Stimulated activated naive CD8-positive, alpha-beta T cell treated with anti-CD3 and anti-CD28 coated beads, Interleukin-15, amount 100 ng/mL, for 72 hours (primary cell): ENCODE measurements around the gene CCNY.

Experiments
- ATAC-seq: fragments of 150-1000 bp; cut with Tn5 transposase; 2 replicates; pipeline ENCODE4 v1.10.0; 2021; ENCODE audit warnings: mild to moderate bottlenecking, moderate library complexity
- DNase-seq, 2 donors: peaks; one replicate each; pipeline ENCODE4 v3.0.0; 2021 to 2022
- H3K27ac Mint-ChIP-seq, 2 donors: one replicate each; pipeline ENCODE4 v1.8.0; 2022; ENCODE audit warnings: mild to moderate bottlenecking in 2 of 2, mixed read lengths in 2 of 2, moderate library complexity in 2 of 2
- H3K27me3 Mint-ChIP-seq: one replicate; pipeline ENCODE4 v1.8.0; 2022; ENCODE audit warnings: mixed read lengths
- H3K4me1 Mint-ChIP-seq: one replicate; pipeline ENCODE4 v1.8.0; 2022; ENCODE audit warnings: mild to moderate bottlenecking, mixed read lengths
- H3K4me3 Mint-ChIP-seq, 2 donors: one replicate each; pipeline ENCODE4 v1.8.0; 2022; ENCODE audit warnings: mild to moderate bottlenecking in 2 of 2, mixed read lengths in 2 of 2, moderate library complexity in 1 of 2
- H3K9me3 Mint-ChIP-seq, 2 donors: one replicate each; pipeline ENCODE4 v1.8.0; 2022; ENCODE audit warnings: mixed read lengths in 2 of 2

CCNY gene

DNA sequence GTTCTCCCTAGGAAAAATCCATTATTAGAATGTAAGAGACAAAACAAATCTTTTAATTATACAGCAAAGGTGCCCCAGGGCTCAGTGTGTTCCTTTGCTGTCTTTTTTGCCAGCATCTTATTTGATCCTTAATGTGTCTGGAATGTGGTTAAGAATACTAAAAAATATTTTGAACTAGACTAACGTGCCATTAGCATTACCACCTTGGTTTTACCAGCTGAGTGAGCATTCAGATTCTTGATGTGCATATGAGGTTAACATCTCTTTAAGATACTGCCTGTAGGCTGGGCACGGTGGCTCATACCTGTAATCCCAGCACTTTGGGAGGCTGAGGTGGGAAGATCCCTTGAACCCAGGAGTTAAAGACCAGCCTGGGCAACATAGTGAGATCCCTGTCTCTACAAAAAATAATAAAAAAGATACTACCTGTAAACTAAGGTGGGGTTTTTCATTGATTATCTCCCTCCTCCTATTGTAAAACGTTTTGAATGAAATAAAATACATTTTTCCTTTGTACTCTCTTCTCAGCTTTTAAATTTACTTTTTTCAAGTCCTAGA, 96.6 kb downstream of the CCNY start:
- Mint-ChIP-seq H3K27ac (no peak overlapping the region), H3K27me3 (no peaks in the 10 kb centered on the region), H3K4me1 (peaks cover 55% of the 10 kb centered on the region), H3K9me3 (peaks cover 0 to 17% of the 10 kb centered on the region in 2 donors), H3K4me3 (no peak overlapping the region)
- DNase-seq, result no peak
- no peak for ATAC-seq

GRCh38 chr10:35433851-35434426, 97.6 kb downstream of the CCNY start:
- Mint-ChIP-seq H3K4me1 (peaks cover 45% of the 10 kb centered on the region), H3K4me3 (peak overlapping the region; percentile 25 to 52), H3K27ac (peak overlapping the region in 1 of 2 donors; percentile 49), H3K27me3 (no peaks in the 10 kb centered on the region), H3K9me3 (peaks cover 6 to 24% of the 10 kb centered on the region in 2 donors)
- DNase-seq (no peak), ATAC-seq (peak; percentile 68)

GRCh38 chr10:35434533-35434932, 98.2 kb downstream of the CCNY start:
- peak overlapping the region in 1 of 2 donors; percentile 52 for H3K4me3 Mint-ChIP-seq
- H3K9me3 Mint-ChIP-seq, result peaks cover 12 to 30% of the 10 kb centered on the region in 2 donors
- H3K4me1 Mint-ChIP-seq, result peaks cover 45% of the 10 kb centered on the region
- H3K27me3 Mint-ChIP-seq, result no peaks in the 10 kb centered on the region
- ATAC-seq (peak; percentile 84), DNase-seq (no peak)
- H3K27ac Mint-ChIP-seq, result no peak overlapping the region

- H3K27ac Mint-ChIP-seq, result no peak overlapping the region
- H3K9me3 Mint-ChIP-seq, result peaks cover 12 to 33% of the 10 kb centered on the region in 2 donors
- ATAC-seq, result no peak
Measured at GRCh38 chr10:35435824-35436223, 99.5 kb downstream of the CCNY start.

GRCh38 chr10:35437829-35438228, 101.5 kb downstream of the CCNY start:
- Mint-ChIP-seq H3K4me1 (peaks cover 62% of the 10 kb centered on the region), H3K27me3 (no peaks in the 10 kb centered on the region), H3K27ac (no peak overlapping the region), H3K4me3 (no peak overlapping the region), H3K9me3 (peaks cover 15 to 39% of the 10 kb centered on the region in 2 donors)
- DNase-seq, result no peak
- ATAC-seq, result no peak

More at GRCh38 chr10:35435824-35436223, 99.5 kb downstream of the CCNY start:
- H3K4me3 Mint-ChIP-seq, result no peak overlapping the region
- peaks cover 55% of the 10 kb centered on the region for H3K4me1 Mint-ChIP-seq
- no peaks in the 10 kb centered on the region for H3K27me3 Mint-ChIP-seq
- DNase-seq, result no peak

DNA sequence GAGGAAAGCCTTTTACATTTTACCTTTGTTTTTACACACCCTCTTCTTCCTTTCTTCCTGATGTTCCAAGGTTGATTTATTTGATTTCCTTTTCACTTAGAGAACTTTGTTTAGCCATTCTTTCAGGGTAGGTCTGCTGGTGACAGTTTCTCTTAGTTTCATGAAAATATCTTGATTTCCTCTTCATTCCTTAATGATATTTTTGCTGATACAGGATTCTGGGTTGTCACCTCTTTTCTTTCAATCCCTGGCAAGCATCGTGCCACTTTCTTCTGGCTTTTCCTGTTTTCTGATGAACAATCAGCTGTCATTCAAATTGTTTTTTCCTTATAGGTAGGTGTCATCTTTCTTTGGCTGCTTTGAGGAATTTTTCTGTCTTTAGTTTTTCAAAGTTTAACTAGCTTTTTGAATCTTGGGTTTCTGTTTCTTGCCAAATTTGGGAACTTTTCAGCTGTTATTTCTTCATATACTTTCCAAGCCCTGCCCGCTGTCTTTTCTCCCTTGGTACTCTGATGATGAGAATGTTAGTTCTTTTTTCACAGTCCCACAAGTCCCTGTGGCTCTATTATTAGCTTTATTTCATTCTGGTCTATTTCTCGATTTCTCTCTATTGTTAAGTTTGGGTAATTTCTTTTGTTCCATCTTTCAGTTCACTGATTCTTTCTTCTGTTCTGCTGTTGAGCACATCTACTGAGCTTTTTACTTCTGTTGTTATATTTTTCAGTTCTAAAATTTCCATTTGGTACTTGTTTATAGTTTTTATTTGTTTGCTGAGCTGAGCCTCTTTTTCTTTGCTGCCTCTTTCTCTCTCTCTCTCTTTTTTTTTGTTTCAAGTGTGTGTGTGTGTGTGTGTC, 102.6 kb downstream of the CCNY start:
- Mint-ChIP-seq H3K4me3 (no peak overlapping the region), H3K9me3 (peaks cover 21 to 46% of the 10 kb centered on the region in 2 donors), H3K4me1 (peaks cover 57% of the 10 kb centered on the region), H3K27ac (no peak overlapping the region), H3K27me3 (no peaks in the 10 kb centered on the region)
- no peak for DNase-seq
- no peak for ATAC-seq

- Mint-ChIP-seq H3K4me1 (peaks cover 52% of the 10 kb centered on the region), H3K27ac (peak overlapping the region in 1 of 2 donors; percentile 17), H3K9me3 (peaks cover 27 to 54% of the 10 kb centered on the region in 2 donors), H3K4me3 (no peak overlapping the region), H3K27me3 (no peaks in the 10 kb centered on the region)
- ATAC-seq (no peak), DNase-seq (no peak)
Measured at GRCh38 chr10:35440016-35440415, 103.7 kb downstream of the CCNY start.

DNA sequence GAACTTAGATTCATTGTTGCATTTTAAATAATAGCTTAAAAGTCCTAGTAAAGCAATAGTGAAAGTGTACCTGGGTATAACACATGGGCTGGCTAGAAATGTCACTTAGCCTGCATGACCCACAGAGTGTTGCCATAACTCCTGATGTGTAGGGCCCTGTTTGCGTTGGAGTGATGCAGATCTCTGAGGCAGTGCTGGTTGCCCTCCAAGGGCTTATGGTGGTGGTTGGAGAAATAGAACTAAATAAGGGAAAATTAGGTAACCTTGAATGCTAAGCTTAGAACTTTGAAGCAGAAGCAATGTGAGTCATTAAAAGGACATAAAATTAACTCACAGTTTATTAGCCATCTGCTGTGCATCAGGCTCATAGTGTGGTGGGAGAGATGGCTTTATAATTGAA, 105.7 kb downstream of the CCNY start:
- ATAC-seq, result peak; percentile 82
- peak; percentile 22 to 61 for DNase-seq
- Mint-ChIP-seq H3K4me3 (peak overlapping the region; percentile 49 to 51), H3K9me3 (peaks cover 33 to 44% of the 10 kb centered on the region in 2 donors), H3K4me1 (peaks cover 53% of the 10 kb centered on the region), H3K27me3 (no peaks in the 10 kb centered on the region), H3K27ac (peak overlapping the region; percentile 89 to 90)

- ATAC-seq, result peak; percentile 92
- Mint-ChIP-seq H3K4me1 (peaks cover 58% of the 10 kb centered on the region), H3K27me3 (no peaks in the 10 kb centered on the region), H3K9me3 (peaks cover 33 to 43% of the 10 kb centered on the region in 2 donors), H3K4me3 (peak overlapping the region; percentile 49 to 51), H3K27ac (peak overlapping the region; percentile 89 to 90)
- peak; percentile 17 to 42 for DNase-seq
Measured at GRCh38 chr10:35442592-35442991, 106.3 kb downstream of the CCNY start.

DNA sequence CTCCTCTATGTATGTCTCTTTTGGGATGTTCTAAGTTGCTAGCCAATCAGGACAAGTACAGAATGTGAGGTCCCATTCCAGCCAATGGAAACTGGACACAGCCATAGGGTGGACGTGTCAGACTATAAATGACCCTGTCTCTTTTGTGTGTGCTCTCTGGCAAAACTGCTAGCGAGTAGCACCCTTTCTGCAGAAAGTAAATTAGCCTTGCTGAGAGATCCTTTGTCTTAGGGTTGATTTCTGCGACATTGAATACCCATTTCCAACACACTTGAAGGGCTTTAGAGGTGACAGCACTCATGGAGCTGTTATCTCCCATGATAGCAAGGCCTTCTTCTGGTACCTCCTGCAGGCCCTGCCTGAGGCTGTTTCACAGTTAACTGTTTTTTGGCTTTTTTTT, 107.5 kb downstream of the CCNY start:
- DNase-seq (no peak), ATAC-seq (no peak)
- peaks cover 33 to 37% of the 10 kb centered on the region in 2 donors for H3K9me3 Mint-ChIP-seq
- peaks cover 71% of the 10 kb centered on the region for H3K4me1 Mint-ChIP-seq
- no peaks in the 10 kb centered on the region for H3K27me3 Mint-ChIP-seq
- no peak overlapping the region for H3K4me3 Mint-ChIP-seq
- H3K27ac Mint-ChIP-seq, result peak overlapping the region in 1 of 2 donors; percentile 36

GRCh38 chr10:35445150-35445884, 109.0 kb downstream of the CCNY start:
- peaks cover 25 to 28% of the 10 kb centered on the region in 2 donors for H3K9me3 Mint-ChIP-seq
- peak overlapping the region in 1 of 2 donors; percentile 1 for H3K27ac Mint-ChIP-seq
- peaks cover 81% of the 10 kb centered on the region for H3K4me1 Mint-ChIP-seq
- DNase-seq (no peak), ATAC-seq (no peak)
- no peak overlapping the region for H3K4me3 Mint-ChIP-seq
- H3K27me3 Mint-ChIP-seq, result no peaks in the 10 kb centered on the region

- no peak overlapping the region for H3K4me3 Mint-ChIP-seq
- H3K27ac Mint-ChIP-seq, result no peak overlapping the region
- no peak for DNase-seq
- peaks cover 81% of the 10 kb centered on the region for H3K4me1 Mint-ChIP-seq
- H3K27me3 Mint-ChIP-seq, result no peaks in the 10 kb centered on the region
- no peak for ATAC-seq
- peaks cover 22 to 25% of the 10 kb centered on the region in 2 donors for H3K9me3 Mint-ChIP-seq
Measured at GRCh38 chr10:35446439-35446838, 110.1 kb downstream of the CCNY start.

DNA sequence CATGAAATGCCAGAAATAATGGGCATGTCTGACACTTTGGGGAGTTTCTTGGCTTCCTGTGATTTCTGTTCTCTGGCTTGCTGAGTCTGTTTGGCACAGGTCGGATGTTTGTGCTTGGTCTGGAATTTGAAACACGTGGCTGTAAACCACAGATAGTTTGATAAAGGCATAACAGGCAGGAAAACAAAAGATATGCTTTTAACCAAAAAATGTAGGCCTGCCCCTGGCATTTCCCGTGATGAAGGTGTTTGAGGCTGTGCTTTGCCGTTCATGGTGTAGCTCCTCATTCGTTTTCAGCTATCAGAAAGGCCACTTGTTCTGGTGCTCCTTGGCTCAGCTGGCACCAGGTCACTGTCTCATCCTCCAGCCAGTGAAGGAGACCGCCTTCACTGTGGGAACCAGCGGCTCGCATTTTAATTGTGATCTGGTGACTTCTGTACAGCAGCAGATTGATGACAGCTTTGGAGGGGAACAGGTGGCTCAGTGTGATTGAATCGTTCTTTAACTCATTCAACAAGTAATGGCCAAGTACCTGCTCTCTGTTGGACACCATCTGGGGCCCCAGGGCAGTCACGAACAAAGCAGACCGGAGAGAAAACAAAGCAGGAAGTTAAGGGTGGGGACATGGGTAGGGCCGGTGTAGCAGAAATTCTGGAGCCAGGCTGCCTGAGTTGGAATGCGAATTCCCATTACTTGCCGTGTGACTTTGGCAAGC, 111.5 kb downstream of the CCNY start:
- peak; percentile 41 for ATAC-seq
- H3K27ac Mint-ChIP-seq, result peak overlapping the region; percentile 69 to 92
- H3K9me3 Mint-ChIP-seq, result peaks cover 21 to 23% of the 10 kb centered on the region in 2 donors
- peaks cover 79% of the 10 kb centered on the region for H3K4me1 Mint-ChIP-seq
- no peak for DNase-seq
- peak overlapping the region; percentile 72 to 73 for H3K4me3 Mint-ChIP-seq
- H3K27me3 Mint-ChIP-seq, result no peaks in the 10 kb centered on the region

- H3K27me3 Mint-ChIP-seq, result no peaks in the 10 kb centered on the region
- peaks cover 80% of the 10 kb centered on the region for H3K4me1 Mint-ChIP-seq
- ATAC-seq, result no peak
- H3K9me3 Mint-ChIP-seq, result peaks cover 14 to 16% of the 10 kb centered on the region in 2 donors
- no peak for DNase-seq
- H3K27ac Mint-ChIP-seq, result peak overlapping the region in 1 of 2 donors; percentile 69
- peak overlapping the region; percentile 29 to 73 for H3K4me3 Mint-ChIP-seq
Measured at GRCh38 chr10:35448687-35449662, 112.7 kb downstream of the CCNY start.
